ENCODE data around the gene JMJD8. TPM values are rescaled to one million over a fixed set of nuclear protein-coding genes. Genes with fewer than 3 reads are reported as not detected.

Gene JMJD8
- total RNA-seq, 1 experiment from 2014 or later = 73.9 TPM

GRCh38 chr16:675884-676564 lies 8.1 kb downstream of the JMJD8 start:
- DNase-seq (ENCODE audit: low read depth, low spot score) (no peak), ATAC-seq (no peak)
- BruUV-seq (replicated peaks) = no TSS peak
- TF ChIP-seq REST (IDR thresholded peaks at IDR 0.05; ENCODE audit: insufficient read depth in 1 of 2, low read depth in 2 of 2, low read length in 1 of 2) (no peak), TCF7L2 (IDR thresholded peaks at IDR 0.05; ENCODE audit: low read depth, low read length) (no peak)
- ChIA-PET POLR2A (interaction anchor here (1.0 kb wide), 1 partner anchor 87 kb away, joined by 3 read pairs; no protein-coding TSS in a partner anchor), CTCF (no interaction called here)
- intact Hi-C loops (cut with micrococcal nuclease; ENCODE audit: unreplicated experiment) = no loop called here
- H3K27ac ChIP-seq (ENCODE audit: low read length) = no peak overlapping the region
- H3K27me3 ChIP-seq (ENCODE audit: control insufficient read depth, insufficient read depth, low read length) = no peaks in the 10 kb centered on the region
- no peaks in the 10 kb centered on the region for H3K9me3 ChIP-seq (ENCODE audit: control insufficient read depth, insufficient read depth, low read depth, low read length)
- peaks cover 3% of the 10 kb centered on the region; the same call in 1 of the 2 replicates for H3K36me3 ChIP-seq (ENCODE audit: control insufficient read depth, insufficient read depth, low read length)
- in situ Hi-C loops (cut with HindIII; ENCODE audit: low pct_unique_long_range_greater_than_20kb, low sequenced_read_pairs) = no loop called here
- peaks cover 22% of the 10 kb centered on the region for H3K4me1 ChIP-seq (ENCODE audit: control insufficient read depth, insufficient read depth, low read length)
- peak overlapping the region; percentile 32 to 39; a peak in 3 of 4 replicates for H3K4me3 ChIP-seq (ENCODE audit: low read depth in 2 of 2, low read length in 2 of 2)

GRCh38 chr16:674968-675883 lies 8.9 kb downstream of the JMJD8 start, which contains the start of gene RHBDL1:
TSS of gene RHBDL1 (plus strand) at chr16:675671. CDS start at chr16:675791, 120 bp downstream.
- ATAC-seq (peak; percentile 44), DNase-seq (ENCODE audit: low read depth, low spot score) (no peak)
- BruUV-seq (replicated peaks) = no TSS peak
- 0 out of 2 replicates have a peak, but pooled peaks have one; percentile 43 for TF ChIP-seq SIN3A (IDR thresholded peaks at IDR 0.05; ENCODE audit: borderline replicate concordance, insufficient read depth, low read depth, low read length)
- TF ChIP-seq POLR2AphosphoS5 (IDR thresholded peaks at IDR 0.05; ENCODE audit: low read depth, low read length) = peak; percentile 51
- TF ChIP-seq CTCF (IDR thresholded peaks at IDR 0.05) = no peak; the same call in 1 of the 2 replicates
- TF ChIP-seq REST (IDR thresholded peaks at IDR 0.05; ENCODE audit: insufficient read depth in 1 of 2, low read depth in 2 of 2, low read length in 1 of 2) = no peak
- POLR2A ChIA-PET = no interaction called here
- CTCF ChIA-PET = no interaction called here
- intact Hi-C loops (cut with micrococcal nuclease; ENCODE audit: unreplicated experiment) (no loop called here), in situ Hi-C loops (cut with HindIII; ENCODE audit: low pct_unique_long_range_greater_than_20kb, low sequenced_read_pairs) (no loop called here)
- peak within 1 kb of the TSS; percentile 39 to 51 for H3K4me3 ChIP-seq (ENCODE audit: low read depth in 2 of 2, low read length in 2 of 2)
- H3K4me1 ChIP-seq (ENCODE audit: control insufficient read depth, insufficient read depth, low read length) = peaks cover 22% of the 10 kb centered on the region
- H3K27me3 ChIP-seq (ENCODE audit: control insufficient read depth, insufficient read depth, low read length) = no peaks in the 10 kb centered on the region
- H3K27ac ChIP-seq (ENCODE audit: low read length) = peak within 1 kb of the TSS; percentile 62
- H3K36me3 ChIP-seq (ENCODE audit: control insufficient read depth, insufficient read depth, low read length) = peaks cover 3% of the 10 kb centered on the region; the same call in 1 of the 2 replicates
- H3K9me3 ChIP-seq (ENCODE audit: control insufficient read depth, insufficient read depth, low read depth, low read length) = no peaks in the 10 kb centered on the region
